GM12891 (cell line): ENCODE data around the gene VPS11.

ENCODE experiments used
- PAX5 ChIP-seq: IDR thresholded peaks from 2 replicates; pipeline ENCODE4 v1.6.1; 2011; ENCODE audit warnings: low read length, moderate library complexity, mild to moderate bottlenecking; ENCODE audit not compliant: insufficient read depth, severe bottlenecking
- POLR2A ChIP-seq: IDR thresholded peaks from 2 replicates; pipeline ENCODE4 v1.6.1; 2011; ENCODE audit warnings: low read depth, low read length, control low read depth
- POLR2AphosphoS5 ChIP-seq: IDR thresholded peaks from 2 replicates; pipeline ENCODE4 v1.6.1; 2011; ENCODE audit warnings: low read depth, low read length, control low read depth
- POU2F2 ChIP-seq: IDR thresholded peaks from 2 replicates; pipeline ENCODE4 v1.6.1; 2011; ENCODE audit warnings: low read depth, mild to moderate bottlenecking, control low read depth, low read length, moderate library complexity
- SPI1 ChIP-seq: IDR thresholded peaks from 2 replicates; pipeline ENCODE4 v1.6.1; 2011; ENCODE audit warnings: low read depth, low read length, control low read depth
- TAF1 ChIP-seq: IDR thresholded peaks from 2 replicates; pipeline ENCODE4 v1.6.1; 2011; ENCODE audit warnings: low read depth, low read length, control low read depth

DNA sequence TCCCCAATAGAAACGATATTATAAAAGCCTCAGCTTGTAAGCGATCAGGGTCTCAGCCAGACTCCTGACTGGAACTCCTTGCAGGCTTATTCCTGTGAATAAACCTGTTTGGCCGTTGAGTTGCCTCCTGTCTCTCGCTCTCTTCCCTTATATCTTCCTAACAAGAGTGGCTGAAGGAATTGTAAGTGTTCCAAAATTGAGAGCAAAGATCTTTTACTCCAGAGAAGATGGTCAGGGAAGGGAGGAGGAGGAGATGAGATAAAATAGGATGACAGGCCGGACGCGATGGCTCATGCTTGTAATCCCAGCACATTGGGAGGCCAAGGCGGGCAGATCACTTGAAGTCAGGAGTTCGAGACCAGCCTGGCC, 35.7 kb upstream of the VPS11 start:
- TF ChIP-seq POLR2A: no peak
- TF ChIP-seq POLR2AphosphoS5: no peak
- TF ChIP-seq SPI1: no peak
- no peak for TF ChIP-seq TAF1
- no peak for TF ChIP-seq PAX5
- TF ChIP-seq POU2F2: no peak
